ENCODE measurements around the gene SLC35G1.

SLC35G1 gene

DNA sequence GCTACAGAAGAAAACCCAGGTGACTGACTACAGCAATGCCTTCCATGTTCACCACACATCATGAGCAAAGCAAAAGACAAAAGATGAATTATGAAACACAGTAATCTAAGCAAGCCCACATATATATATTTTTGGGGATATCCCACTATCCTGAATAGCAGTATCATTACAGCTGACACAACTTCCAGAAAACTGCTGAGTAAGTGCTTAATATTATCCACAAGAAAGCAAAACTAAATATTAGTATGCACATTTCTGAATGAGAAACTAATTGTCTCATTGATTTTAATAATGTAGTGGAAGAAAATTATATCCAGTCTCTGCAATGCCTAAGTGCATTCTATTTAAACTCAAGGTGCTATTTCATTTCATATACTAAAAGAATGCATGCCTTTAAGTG is 14.5 kb upstream of the SLC35G1 start:
- no peak for DNase-seq (ENCODE audit: low read depth)

DNA sequence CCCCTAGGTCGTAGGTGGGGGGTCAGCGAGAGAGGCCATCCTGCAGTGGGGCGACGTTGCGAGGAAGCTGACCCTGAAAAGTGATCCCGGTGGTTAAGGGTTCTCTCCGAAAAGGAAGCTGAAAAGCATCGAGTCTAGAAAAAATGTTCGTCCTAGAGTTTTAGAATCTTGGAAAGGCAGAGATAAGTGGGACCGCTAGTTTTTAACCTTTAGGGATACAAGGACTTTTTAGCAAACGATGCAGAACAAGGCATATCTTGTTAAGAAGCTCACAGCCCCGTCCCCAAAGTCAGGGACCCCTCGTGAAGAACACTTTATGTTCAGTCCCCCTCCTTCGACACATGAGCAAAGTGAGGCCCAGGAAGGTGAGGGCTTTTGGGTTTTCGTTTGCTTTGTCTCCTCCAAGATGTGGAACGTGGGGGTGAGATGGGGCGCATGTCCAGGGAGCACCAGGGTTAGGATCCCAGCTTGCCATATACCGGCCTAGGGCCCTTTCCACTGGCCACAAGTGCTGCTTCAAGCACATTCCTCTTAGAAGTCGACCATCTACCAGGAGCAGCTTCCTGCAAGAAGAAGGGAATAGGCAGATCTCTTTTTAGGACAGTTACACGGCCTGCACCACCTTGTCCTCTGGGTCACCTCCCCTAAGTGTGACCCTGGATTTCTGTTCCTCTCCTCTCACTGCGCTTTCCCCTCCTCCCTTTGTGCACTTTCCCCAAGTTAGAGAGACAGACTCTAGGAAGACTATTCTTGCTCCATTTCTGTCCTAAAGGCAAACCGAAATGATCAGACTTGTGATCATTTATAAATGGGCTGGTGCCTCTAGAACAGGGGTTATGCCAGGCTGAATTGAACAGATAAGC is 969 bp downstream of the SLC35G1 start:
- DNase-seq (ENCODE audit: low read depth) = no peak

GRCh38 chr10:93897070-93897780 is 3.4 kb downstream of the SLC35G1 start:
- no peak for DNase-seq (ENCODE audit: low read depth)

- DNase-seq (ENCODE audit: low read depth) = no peak
Observed at GRCh38 chr10:93899109-93899508, 5.3 kb downstream of the SLC35G1 start.

DNA sequence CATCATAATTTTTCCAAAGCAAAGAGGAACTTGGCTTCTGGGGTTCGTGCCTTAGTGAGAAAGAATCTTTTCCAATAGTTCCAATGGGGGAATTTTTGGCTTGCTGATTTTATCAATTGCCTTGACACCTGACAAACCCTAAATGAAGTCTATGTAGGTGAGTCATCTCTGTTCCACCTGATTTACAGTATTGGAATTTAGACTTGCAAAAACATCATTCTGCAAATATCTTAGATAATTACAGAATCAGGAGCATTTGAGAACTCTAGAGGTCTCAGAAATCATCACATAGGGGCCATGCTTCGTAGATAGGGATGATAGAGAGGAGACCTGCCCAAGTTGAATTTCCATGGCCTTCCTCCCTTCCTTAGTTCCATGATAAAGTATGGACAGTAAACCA is 9.3 kb downstream of the SLC35G1 start:
- DNase-seq (ENCODE audit: low read depth) = no peak

DNA sequence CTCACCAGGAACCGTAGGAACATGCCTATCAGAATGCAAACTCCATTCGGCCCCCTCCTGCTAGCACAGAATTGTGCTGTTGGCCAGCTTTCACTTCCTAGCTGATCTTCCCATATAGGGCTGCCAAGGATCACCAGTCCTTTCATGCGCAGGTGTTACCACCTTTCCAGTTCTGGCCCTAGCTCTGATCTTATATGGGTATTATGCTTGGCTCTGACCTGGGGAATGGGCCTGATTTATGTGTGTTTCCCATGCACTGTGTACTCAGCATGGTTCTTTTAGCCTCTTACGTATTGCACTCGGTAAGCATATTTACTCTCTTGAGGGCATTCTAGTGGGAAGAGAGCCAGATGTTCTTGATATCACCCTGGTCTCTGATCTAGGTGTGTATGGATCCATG is 11.1 kb downstream of the SLC35G1 start:
- no peak for DNase-seq (ENCODE audit: low read depth)

DNA sequence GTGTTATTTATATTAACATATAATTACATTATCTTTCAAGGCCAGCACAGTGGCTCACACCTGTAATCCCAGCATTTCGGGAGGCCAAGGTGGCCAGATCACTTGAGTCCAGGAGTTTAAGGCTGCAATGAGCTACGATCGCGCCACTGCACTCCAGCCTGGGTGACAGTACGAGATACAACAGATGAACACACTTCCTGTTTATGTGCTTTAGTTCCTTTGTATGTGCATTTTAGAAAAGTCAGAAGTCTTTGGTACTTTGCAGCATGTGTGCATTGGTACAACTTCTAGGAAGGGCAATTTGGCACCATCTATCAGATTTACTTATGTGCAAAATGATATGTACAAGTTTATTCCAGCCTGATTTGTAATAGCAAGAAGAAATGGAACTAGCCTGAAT is 13.3 kb downstream of the SLC35G1 start:
- DNase-seq (ENCODE audit: low read depth) = no peak

- DNase-seq (ENCODE audit: low read depth) = no peak
Observed at GRCh38 chr10:93911866-93912265, 18.1 kb downstream of the SLC35G1 start.

GRCh38 chr10:93912444-93912843 is 18.7 kb downstream of the SLC35G1 start:
- no peak for DNase-seq (ENCODE audit: low read depth)

GRCh38 chr10:93913706-93914105 is 19.9 kb downstream of the SLC35G1 start:
- no peak for DNase-seq (ENCODE audit: low read depth)

- DNase-seq (ENCODE audit: low read depth) = no peak
Observed at GRCh38 chr10:93915598-93915997, 21.8 kb downstream of the SLC35G1 start.

- no peak for DNase-seq (ENCODE audit: low read depth)
Observed at GRCh38 chr10:93916257-93917063, 22.7 kb downstream of the SLC35G1 start.

- DNase-seq (ENCODE audit: low read depth) = no peak
Observed at GRCh38 chr10:93917064-93917391, 23.2 kb downstream of the SLC35G1 start.

DNA sequence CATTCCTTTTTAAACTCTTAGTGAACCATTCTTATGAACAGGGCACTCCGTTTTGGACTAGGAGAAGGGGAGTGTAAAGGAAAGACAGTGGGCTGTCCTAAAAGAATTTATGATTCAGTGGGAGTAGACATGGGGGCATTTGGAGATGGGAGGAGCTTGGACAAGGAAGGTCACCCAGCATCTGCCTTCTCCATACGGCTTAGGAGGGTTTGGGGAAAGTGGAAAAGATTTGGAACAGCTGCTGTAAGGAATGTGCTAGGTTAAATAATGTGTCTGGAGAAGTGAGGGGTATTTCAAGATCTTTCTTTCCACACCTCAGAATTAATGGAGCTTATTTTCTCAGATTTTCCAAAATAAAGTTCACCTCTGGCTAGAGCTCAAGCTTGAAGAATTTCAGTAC is 24.0 kb downstream of the SLC35G1 start:
- DNase-seq (ENCODE audit: low read depth) = no peak

GRCh38 chr10:93921338-93921737 is 27.6 kb downstream of the SLC35G1 start:
- DNase-seq (ENCODE audit: low read depth) = no peak

DNA sequence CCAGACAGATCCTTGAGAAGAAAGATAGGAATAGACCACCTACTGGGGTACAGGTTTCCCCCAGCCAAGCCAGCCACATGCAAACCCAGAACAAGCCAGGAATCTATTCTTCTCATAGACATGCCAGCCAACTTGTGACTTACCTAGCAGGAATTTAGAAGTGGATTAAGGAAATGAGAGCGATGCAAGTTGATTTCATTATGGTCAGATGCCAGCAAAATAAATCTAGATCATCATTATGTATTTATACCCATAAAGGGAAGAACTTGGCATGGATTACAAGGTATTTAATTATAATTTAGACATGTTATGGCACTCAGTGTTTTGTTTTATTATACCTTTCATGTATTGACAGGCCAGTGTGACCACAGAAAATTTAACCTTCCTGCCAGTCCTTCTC is 32.8 kb downstream of the SLC35G1 start:
- no peak for DNase-seq (ENCODE audit: low read depth)

DNA sequence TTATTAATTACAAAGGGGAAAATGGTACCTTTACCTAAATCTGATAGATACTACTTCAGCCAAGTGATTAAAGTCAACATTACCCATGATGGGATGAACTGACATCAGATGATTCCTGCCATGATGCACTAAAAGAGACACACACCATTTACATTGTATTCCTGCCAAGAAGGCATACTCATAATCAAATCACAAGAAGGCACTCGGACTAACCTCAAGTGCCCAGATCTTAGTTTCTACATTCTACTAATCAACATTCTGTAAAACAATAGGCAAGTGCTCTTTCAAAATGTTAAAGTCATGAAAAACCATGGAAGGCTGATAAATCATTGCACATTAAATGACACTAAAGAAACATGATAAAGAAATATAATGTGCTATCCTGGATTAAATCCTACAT is 44.4 kb downstream of the SLC35G1 start:
- no peak for DNase-seq (ENCODE audit: low read depth)

- DNase-seq (ENCODE audit: low read depth) = no peak
Observed at GRCh38 chr10:93940881-93941280, 47.1 kb downstream of the SLC35G1 start.

- DNase-seq (ENCODE audit: low read depth) = no peak
Observed at GRCh38 chr10:93941606-93942005, 47.8 kb downstream of the SLC35G1 start.

GRCh38 chr10:93945819-93946218 is 52.0 kb downstream of the SLC35G1 start:
- DNase-seq (ENCODE audit: low read depth) = no peak

DNA sequence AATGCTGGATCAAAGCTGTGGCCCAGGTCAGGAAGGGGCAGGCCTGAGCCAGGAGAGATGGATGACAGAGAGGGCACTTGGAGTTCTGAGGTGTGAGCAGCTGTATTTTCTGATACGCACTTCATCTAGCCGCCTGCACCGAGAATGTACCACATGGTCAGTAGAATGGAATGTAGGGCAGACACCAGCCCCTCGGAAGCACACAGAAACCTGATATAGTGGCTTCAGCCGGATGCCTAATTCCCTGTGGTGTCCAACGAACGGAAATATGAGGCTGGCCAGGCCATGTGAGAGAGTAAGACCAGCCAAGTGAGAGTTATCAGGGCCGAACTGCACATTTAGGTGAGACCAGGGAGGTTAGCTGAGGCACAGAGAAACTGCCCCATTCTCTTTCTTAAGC is 53.3 kb downstream of the SLC35G1 start:
- no peak for DNase-seq (ENCODE audit: low read depth)

DNA sequence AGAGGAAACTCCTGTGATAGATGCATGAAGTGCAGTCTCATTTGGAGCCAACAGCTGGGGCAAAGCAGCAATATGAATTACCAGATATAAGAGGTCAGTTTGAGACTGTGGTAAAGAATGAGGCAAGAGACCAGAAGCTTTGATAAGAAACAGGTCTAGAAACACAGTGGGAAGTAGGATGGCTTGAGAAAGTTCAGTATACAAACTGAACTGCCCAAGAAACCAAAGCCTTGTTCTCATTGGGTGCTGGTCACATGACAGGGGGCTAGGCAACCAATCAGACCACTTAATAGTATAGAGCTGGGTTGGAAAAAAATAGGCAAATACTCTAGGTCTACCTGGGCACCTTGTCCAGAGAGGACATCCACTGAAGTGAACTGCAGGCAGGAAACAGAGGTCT is 53.7 kb downstream of the SLC35G1 start:
- DNase-seq (ENCODE audit: low read depth) = no peak

GRCh38 chr10:93951905-93952304 is 58.1 kb downstream of the SLC35G1 start:
- no peak for DNase-seq (ENCODE audit: low read depth)

Measured in stimulated activated CD4-positive, alpha-beta T cell treated with anti-CD3 and anti-CD28 coated beads, Interleukin-2, amount 100 ng/mL, for 4 hours (primary cell).